BLaER1 treated with 17β-estradiol and CSF1 and Interleukin-3, amounts not matched to agents 10 nM and 100 nM (cell line): Measurements from ENCODE around the gene GNPTAB.

ENCODE experiments used
- H3K27ac ChIP-seq, 11 experiments: shearing (Covaris generic); formaldehyde crosslinking; 2 replicates each; pipeline ENCODE4 v1.8.1; 2022
- H3K27me3 ChIP-seq, 11 experiments: shearing (Covaris generic); formaldehyde crosslinking; 2 replicates each; pipeline ENCODE4 v1.8.1; 2022
- H3K36me3 ChIP-seq, 11 experiments: shearing (Covaris generic); formaldehyde crosslinking; 2 replicates each; pipeline ENCODE4 v1.8.1; 2022
- H3K4me1 ChIP-seq, 10 experiments: shearing (Covaris generic); formaldehyde crosslinking; 2 replicates each; pipeline ENCODE4 v1.8.1; 2022
- H3K4me2 ChIP-seq, 11 experiments: shearing (Covaris generic); formaldehyde crosslinking; 2 replicates each; pipeline ENCODE4 v1.8.1; 2022
- H3K4me3 ChIP-seq, 10 experiments: shearing (Covaris generic); formaldehyde crosslinking; 2 replicates each; pipeline ENCODE4 v1.8.1; 2022
- H3K9ac ChIP-seq, 11 experiments: shearing (Covaris generic); formaldehyde crosslinking; 2 replicates each; pipeline ENCODE4 v1.8.1; 2022
- H3K9me3 ChIP-seq, 11 experiments: shearing (Covaris generic); formaldehyde crosslinking; replicated peaks in 1 of 11; 2 replicates each; pipeline ENCODE4 v1.8.1; 2022
- H4K20me1 ChIP-seq, 11 experiments: shearing (Covaris generic); formaldehyde crosslinking; 2 replicates each; pipeline ENCODE4 v1.8.1; 2022
- Cebpa-rat ChIP-seq, 11 experiments: shearing (Covaris generic); IDR thresholded peaks; 2 replicates each; pipeline ENCODE4 v1.8.1; 2022

The GNPTAB gene

DNA sequence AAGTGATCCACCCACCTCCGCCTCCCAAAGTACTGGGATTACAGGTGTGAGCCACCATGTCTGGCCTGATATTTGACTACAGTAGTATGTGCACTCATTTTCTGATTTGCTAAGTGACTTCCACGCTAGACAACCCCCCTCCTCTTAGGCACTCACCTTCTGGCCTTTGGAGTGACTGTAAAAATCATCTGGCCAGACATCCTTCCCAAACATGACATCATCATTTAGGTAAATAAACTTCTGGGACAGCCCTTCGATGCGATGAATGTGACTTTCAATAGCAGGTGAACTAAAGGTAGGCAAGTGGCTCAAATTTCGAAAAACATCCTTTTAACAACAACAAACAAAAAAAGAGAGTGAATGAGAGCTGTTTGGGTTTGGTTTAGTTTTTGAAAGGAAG is 60.9 kb downstream of the GNPTAB start:
- Histone ChIP-seq H3K9me3 (no peaks in the 10 kb centered on the region), H3K4me1 (peaks cover 29 to 56% (median 37%) of the 10 kb centered on the region in 10 experiments), H3K27ac (no peak overlapping the region), H3K27me3 (no peaks in the 10 kb centered on the region), H3K4me3 (no peak overlapping the region), H3K9ac (no peak overlapping the region), H4K20me1 (no peaks in the 10 kb centered on the region), H3K4me2 (no peak overlapping the region), H3K36me3 (peaks cover 4 to 73% (median 57%) of the 10 kb centered on the region in 11 experiments; a peak in 20 of 22 replicates)
- TF ChIP-seq Cebpa-rat (IDR thresholded peaks at IDR 0.05): no peak

DNA sequence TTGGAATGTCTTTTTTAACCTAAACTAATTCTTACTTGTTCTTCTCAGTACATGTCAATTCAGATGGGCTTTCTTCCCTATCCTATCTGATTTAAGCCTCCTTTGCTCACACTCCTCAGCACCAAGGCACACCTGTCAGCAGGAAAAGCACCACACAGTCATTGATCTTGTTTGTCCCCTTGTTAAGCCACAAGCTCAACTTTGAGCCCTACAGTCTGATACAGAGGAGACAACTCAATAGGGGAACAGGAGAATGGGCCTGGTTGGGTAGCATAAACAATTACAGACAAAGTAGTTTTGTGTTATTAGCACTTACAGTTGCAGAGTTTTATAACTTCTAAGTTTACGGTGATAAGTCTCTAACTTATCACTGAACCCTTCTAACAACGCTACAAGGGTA is 62.0 kb downstream of the GNPTAB start:
- H3K4me2 ChIP-seq: no peak overlapping the region
- H3K9me3 ChIP-seq: no peaks in the 10 kb centered on the region
- peaks cover 24 to 56% (median 32%) of the 10 kb centered on the region in 10 experiments for H3K4me1 ChIP-seq
- no peak for TF ChIP-seq Cebpa-rat (IDR thresholded peaks at IDR 0.05)
- no peak overlapping the region for H3K27ac ChIP-seq
- H4K20me1 ChIP-seq: peaks cover 0 to 2% (median 0%) of the 10 kb centered on the region in 11 experiments; a peak in 4 of 22 replicates
- H3K4me3 ChIP-seq: no peak overlapping the region
- no peaks in the 10 kb centered on the region for H3K27me3 ChIP-seq
- H3K36me3 ChIP-seq: peaks cover 4 to 82% (median 66%) of the 10 kb centered on the region in 11 experiments; a peak in 20 of 22 replicates
- no peak overlapping the region for H3K9ac ChIP-seq

DNA sequence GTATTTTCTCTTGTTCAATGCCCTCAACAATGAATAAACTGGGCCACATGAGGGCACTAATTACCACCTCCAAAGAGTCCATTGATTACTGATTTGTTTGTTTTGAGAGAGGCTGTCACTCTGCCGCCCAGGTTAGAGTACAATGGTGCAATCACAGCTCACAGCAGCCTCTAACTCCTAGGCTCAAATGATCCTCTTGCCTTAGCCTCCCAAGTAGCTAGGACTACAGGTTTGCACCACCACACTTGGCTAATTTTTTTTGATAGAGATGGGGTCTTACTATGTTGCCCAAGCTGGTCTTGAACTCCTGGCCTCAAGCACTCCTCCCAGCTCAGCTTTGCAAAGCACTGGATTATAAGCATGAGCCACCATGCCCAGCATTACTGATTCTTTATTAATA is 63.2 kb downstream of the GNPTAB start:
- H3K9me3 ChIP-seq: no peaks in the 10 kb centered on the region
- H3K27me3 ChIP-seq: no peaks in the 10 kb centered on the region
- H3K4me2 ChIP-seq: no peak overlapping the region
- H3K27ac ChIP-seq: no peak overlapping the region
- TF ChIP-seq Cebpa-rat (IDR thresholded peaks at IDR 0.05): no peak
- H3K4me1 ChIP-seq: peaks cover 14 to 57% (median 29%) of the 10 kb centered on the region in 10 experiments
- H3K36me3 ChIP-seq: peaks cover 4 to 79% (median 70%) of the 10 kb centered on the region in 11 experiments; a peak in 20 of 22 replicates
- H3K4me3 ChIP-seq: no peak overlapping the region
- no peak overlapping the region for H3K9ac ChIP-seq
- H4K20me1 ChIP-seq: peaks cover 0 to 13% (median 0%) of the 10 kb centered on the region in 11 experiments; a peak in 4 of 22 replicates

DNA sequence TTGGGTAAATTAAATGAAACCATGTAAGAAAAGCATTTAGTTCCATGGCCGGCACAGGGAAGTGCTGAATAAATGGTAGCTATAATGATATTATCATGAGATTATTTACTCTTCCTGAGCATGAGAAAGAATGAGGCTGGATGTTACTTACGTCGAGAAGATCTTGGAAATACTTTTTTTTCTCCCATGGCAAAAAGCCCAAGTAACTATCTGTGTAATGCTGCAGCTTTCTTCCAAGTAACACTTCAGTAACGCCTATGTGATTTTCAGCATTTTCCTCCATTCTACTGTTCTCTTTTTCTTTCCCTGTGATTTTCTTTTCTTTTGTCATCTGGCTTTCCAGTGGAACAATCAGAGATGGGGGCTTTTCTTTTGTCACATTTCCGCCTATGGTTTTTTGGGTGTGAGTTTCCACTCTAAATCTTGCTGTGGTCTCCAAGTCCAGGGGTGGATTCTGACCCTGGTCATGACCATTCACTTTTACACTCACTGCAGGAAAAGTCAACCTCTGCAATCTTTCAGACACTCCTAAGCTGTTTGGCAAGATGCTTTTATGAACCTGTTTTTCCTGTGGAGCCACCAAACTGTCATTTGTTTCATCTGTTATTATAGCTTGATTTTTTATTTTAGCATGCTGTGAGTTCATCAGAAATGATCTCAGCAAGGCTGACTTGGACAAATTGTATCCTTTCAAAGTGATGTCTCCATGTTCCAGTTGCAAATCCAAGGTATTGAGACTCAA is 66.5 kb downstream of the GNPTAB start:
- no peaks in the 10 kb centered on the region for H3K9me3 ChIP-seq
- H3K4me1 ChIP-seq: peaks cover 0 to 68% (median 12%) of the 10 kb centered on the region in 10 experiments; a peak in 12 of 20 replicates
- no peak for TF ChIP-seq Cebpa-rat (IDR thresholded peaks at IDR 0.05)
- H4K20me1 ChIP-seq: peaks cover 0 to 13% (median 0%) of the 10 kb centered on the region in 11 experiments; a peak in 4 of 22 replicates
- H3K4me2 ChIP-seq: peak overlapping the region in 4 of 11 experiments; percentile 58 to 90 (median 70); a peak in 8 of 22 replicates
- H3K27ac ChIP-seq: peak overlapping the region in 2 of 11 experiments; percentile 17 to 40; a peak in 4 of 22 replicates
- peaks cover 4 to 89% (median 74%) of the 10 kb centered on the region in 11 experiments; a peak in 20 of 22 replicates for H3K36me3 ChIP-seq
- H3K9ac ChIP-seq: peak overlapping the region in 1 of 11 experiments; percentile 9; a peak in 1 of 22 replicates
- H3K4me3 ChIP-seq: no peak overlapping the region
- H3K27me3 ChIP-seq: no peaks in the 10 kb centered on the region

DNA sequence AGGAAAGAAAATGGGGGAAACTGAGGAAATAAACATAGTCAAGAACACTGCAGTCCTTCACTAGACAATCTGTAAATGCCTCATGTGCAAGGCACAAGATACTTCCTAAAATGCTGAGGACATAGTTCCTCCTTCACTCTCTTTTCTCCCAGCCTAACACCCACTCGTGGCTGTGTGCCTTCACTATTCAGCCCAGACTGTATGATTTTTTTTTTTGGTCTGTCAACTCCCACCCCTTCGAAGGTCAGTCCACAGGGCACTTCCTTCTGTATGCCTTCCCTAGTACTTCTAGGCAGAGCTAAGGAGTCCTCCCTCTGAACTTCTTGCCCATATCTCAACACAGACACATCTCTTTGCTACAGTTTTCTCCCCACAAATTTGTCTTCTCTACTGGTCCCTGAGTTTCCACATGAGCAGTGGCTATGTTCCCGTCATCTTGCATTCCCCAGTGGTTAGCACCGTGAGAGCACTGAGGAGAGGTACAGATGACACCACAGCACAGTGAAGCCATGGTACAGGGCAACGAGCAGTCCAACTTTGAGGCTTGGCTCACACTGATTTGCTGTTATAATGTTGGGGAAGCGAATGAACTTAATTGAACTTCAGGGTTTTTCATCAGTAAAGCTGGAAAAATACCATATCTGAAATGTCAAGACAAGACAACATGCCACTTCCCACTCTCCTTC is 67.4 kb downstream of the GNPTAB start:
- no peak for TF ChIP-seq Cebpa-rat (IDR thresholded peaks at IDR 0.05)
- Histone ChIP-seq H3K27ac (peak overlapping the region in 5 of 11 experiments; percentile 6 to 49 (median 32); a peak in 7 of 22 replicates), H3K4me2 (peak overlapping the region in 5 of 11 experiments; percentile 33 to 90 (median 67); a peak in 10 of 22 replicates), H3K36me3 (peaks cover 7 to 88% (median 77%) of the 10 kb centered on the region in 11 experiments), H3K4me3 (no peak overlapping the region), H3K4me1 (peaks cover 0 to 68% (median 12%) of the 10 kb centered on the region in 10 experiments; a peak in 12 of 20 replicates), H3K9me3 (no peaks in the 10 kb centered on the region), H4K20me1 (peaks cover 0 to 13% (median 0%) of the 10 kb centered on the region in 11 experiments; a peak in 4 of 22 replicates), H3K9ac (peak overlapping the region in 2 of 11 experiments; percentile 9 to 14; a peak in 2 of 22 replicates), H3K27me3 (no peaks in the 10 kb centered on the region)

DNA sequence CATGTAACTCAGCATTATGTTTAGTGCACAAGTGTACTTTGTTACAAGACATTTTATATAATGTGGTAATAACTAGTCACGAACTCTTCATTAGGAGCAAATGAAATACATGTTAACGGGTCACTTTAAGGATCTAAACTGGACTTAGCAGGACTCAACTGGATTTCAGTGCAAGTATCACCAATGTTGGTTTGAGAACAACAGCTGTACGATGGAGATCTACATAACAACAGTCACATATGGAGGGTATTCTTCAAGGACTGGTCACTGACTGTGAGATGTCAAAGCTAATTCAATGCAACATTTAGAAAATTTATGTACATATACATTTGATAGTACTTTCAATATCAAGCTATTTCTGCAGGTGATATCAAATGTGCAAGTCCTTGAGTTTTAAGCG is 69.0 kb downstream of the GNPTAB start:
- Histone ChIP-seq H3K27ac (no peak overlapping the region; a peak in 1 of 22 replicates), H3K4me3 (no peak overlapping the region), H3K9ac (no peak overlapping the region; a peak in 1 of 22 replicates), H3K4me2 (peak overlapping the region in 2 of 11 experiments; percentile 67 to 90; a peak in 4 of 22 replicates), H3K4me1 (peaks cover 0 to 68% (median 12%) of the 10 kb centered on the region in 10 experiments; a peak in 12 of 20 replicates), H4K20me1 (peaks cover 0 to 13% (median 0%) of the 10 kb centered on the region in 11 experiments; a peak in 4 of 22 replicates), H3K27me3 (no peaks in the 10 kb centered on the region), H3K9me3 (no peaks in the 10 kb centered on the region), H3K36me3 (peaks cover 15 to 88% (median 76%) of the 10 kb centered on the region in 11 experiments)
- no peak for TF ChIP-seq Cebpa-rat (IDR thresholded peaks at IDR 0.05)

DNA sequence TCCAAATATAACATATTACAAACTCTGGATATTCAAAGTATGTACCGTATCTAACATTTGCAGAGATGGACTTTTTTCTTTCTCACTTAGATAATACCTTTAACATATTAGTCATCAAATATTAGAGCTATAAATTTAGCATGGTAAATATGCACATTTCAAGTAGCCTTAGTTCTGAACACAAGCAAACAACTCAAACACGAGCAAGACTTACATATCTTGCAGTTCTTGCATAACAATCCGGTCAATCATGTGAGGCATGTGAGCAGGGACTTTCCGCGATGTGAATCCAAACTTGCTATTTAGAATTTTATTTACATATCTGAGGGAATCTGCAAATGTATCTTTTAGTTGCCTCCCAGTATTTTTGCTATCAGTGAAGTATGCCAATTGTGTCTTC is 69.4 kb downstream of the GNPTAB start:
- Histone ChIP-seq H3K27me3 (no peaks in the 10 kb centered on the region), H3K27ac (peak overlapping the region in 3 of 11 experiments; percentile 14 to 57 (median 52); a peak in 4 of 22 replicates), H4K20me1 (peaks cover 0 to 13% (median 0%) of the 10 kb centered on the region in 11 experiments; a peak in 4 of 22 replicates), H3K4me2 (peak overlapping the region in 2 of 11 experiments; percentile 67 to 90; a peak in 4 of 22 replicates), H3K9me3 (no peaks in the 10 kb centered on the region), H3K4me1 (peaks cover 0 to 68% (median 12%) of the 10 kb centered on the region in 10 experiments; a peak in 12 of 20 replicates), H3K4me3 (no peak overlapping the region), H3K9ac (peak overlapping the region in 1 of 11 experiments; percentile 21; a peak in 1 of 22 replicates), H3K36me3 (peaks cover 19 to 88% (median 76%) of the 10 kb centered on the region in 11 experiments)
- TF ChIP-seq Cebpa-rat (IDR thresholded peaks at IDR 0.05): no peak

DNA sequence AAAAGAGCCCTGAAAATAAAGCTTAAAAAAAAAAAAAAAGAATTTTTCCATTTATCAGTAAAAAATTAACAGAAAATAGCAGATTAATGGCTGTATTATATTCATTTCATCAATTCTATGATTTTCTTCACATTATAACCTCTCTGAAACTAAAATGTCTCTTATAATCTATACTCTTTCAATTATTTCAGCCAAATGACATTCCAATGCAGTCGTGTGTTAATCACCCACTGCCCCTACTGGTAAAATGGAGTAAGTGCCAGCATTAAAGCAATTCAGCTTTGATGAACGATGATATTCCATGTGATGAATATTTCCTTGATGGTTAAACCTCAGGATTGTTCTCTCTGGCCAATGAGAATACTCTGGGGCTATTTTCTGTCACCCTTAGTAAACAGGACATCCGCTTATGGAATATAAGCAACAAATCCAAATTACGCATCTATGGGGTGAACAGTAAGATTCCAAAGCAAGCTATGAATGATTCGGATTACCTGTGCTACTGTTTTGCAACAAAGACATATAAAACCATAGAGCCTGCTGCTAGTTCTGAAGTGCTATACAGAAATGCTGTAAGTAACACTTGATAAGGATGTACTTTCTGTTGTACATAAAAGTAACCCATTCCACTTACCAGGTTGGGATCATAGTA is 71.2 kb downstream of the GNPTAB start:
- no peak overlapping the region for H3K9ac ChIP-seq
- no peaks in the 10 kb centered on the region for H3K27me3 ChIP-seq
- H3K4me3 ChIP-seq: no peak overlapping the region
- no peaks in the 10 kb centered on the region for H3K9me3 ChIP-seq
- H3K36me3 ChIP-seq: peaks cover 17 to 87% (median 75%) of the 10 kb centered on the region in 11 experiments
- H3K27ac ChIP-seq: no peak overlapping the region
- no peak for TF ChIP-seq Cebpa-rat (IDR thresholded peaks at IDR 0.05)
- no peak overlapping the region; a peak in 1 of 22 replicates for H3K4me2 ChIP-seq
- peaks cover 0 to 60% (median 12%) of the 10 kb centered on the region in 10 experiments; a peak in 12 of 20 replicates for H3K4me1 ChIP-seq
- H4K20me1 ChIP-seq: peaks cover 0 to 13% (median 0%) of the 10 kb centered on the region in 11 experiments; a peak in 4 of 22 replicates
